Measurements from ENCODE around the gene CD248. TPM values are rescaled to one million over a fixed set of nuclear protein-coding genes. Genes with fewer than 3 reads are reported as not detected.
A peak's percentile ranks its signal among the peaks of the same experiment; 100 is the strongest.

Gene CD248
- total RNA-seq, 2 experiments from 2014 or later, result 3.3 to 3.4 TPM

GRCh38 chr11:66282468-66283455 lies 34.1 kb downstream of the CD248 start:
- ChIA-PET CTCF (interaction anchor here (0.7 to 2.7 kb wide), 18 partner anchors 8 to 570 kb away, joined by 3 to 54 read pairs (median 4); partner anchors contain the start of genes BRMS1, KAT5, MRPL11 and MUS81), POLR2A (interaction anchor here (0.9 to 6.5 kb wide), 6 partner anchors 8 to 393 kb away, joined by 3 to 34 read pairs (median 4); partner anchors contain the start of genes RAB1B and TMEM151A)
- peak; percentile 99 to 100 (median 100) for DNase-seq
- H3K4me3 ChIP-seq (ENCODE audit: low read length), result no peak overlapping the region
- peaks cover 11% of the 10 kb centered on the region for H3K36me3 ChIP-seq (ENCODE audit: insufficient read depth, low read length)
- H3K27me3 Mint-ChIP-seq, result no peaks in the 10 kb centered on the region
- H3K4me1 ChIP-seq (ENCODE audit: insufficient read depth, low read length), result peaks cover 52% of the 10 kb centered on the region
- ATAC-seq (ENCODE audit: poor library complexity), result peak; percentile 80
- H3K9me3 ChIP-seq (ENCODE audit: control insufficient read depth in 1 of 2, insufficient read depth in 1 of 2, low read length in 2 of 2), result no peaks in the 10 kb centered on the region
- peak overlapping the region; percentile 79 for H3K4me3 Mint-ChIP-seq
- H3K27ac ChIP-seq (ENCODE audit: low read depth in 1 of 2, low read length in 2 of 2), result peak overlapping the region in 1 of 2 donors; percentile 53
- H3K27me3 ChIP-seq (ENCODE audit: control insufficient read depth in 1 of 2, insufficient read depth in 2 of 2, low read length in 2 of 2), result no peaks in the 10 kb centered on the region
- peaks cover 40% of the 10 kb centered on the region for H3K4me1 Mint-ChIP-seq (ENCODE audit: low read depth)
- TF ChIP-seq CTCF (IDR thresholded peaks at IDR 0.05), result peak; percentile 91
- H3K27ac Mint-ChIP-seq, result peak overlapping the region; percentile 81
- intact Hi-C loops (cut with DNase I, micrococcal nuclease), result loop anchor here (1.0 to 10.0 kb wide), 3 partner anchors 14 to 428 kb away; partner anchors contain the start of genes CFL1 (in 1 of the 2) and RAB1B (in 1 of the 2)
- H3K36me3 Mint-ChIP-seq (ENCODE audit: low read depth), result peaks cover 10% of the 10 kb centered on the region
- no peaks in the 10 kb centered on the region for H3K9me3 Mint-ChIP-seq

- peak overlapping the region; percentile 79 for H3K4me3 Mint-ChIP-seq
- POLR2A ChIA-PET, result interaction anchor here (1.0 to 6.5 kb wide), 5 partner anchors 9 to 59 kb away, joined by 3 to 34 read pairs (median 4); partner anchors contain the start of genes RAB1B and TMEM151A
- intact Hi-C loops (cut with DNase I, micrococcal nuclease), result loop anchor here (1.0 to 10.0 kb wide), 3 partner anchors 14 to 427 kb away; partner anchors contain the start of genes CFL1 (in 1 of the 2) and RAB1B (in 1 of the 2)
- Histone ChIP-seq H3K27me3 (ENCODE audit: control insufficient read depth in 1 of 2, insufficient read depth in 2 of 2, low read length in 2 of 2) (no peaks in the 10 kb centered on the region), H3K4me1 (ENCODE audit: insufficient read depth, low read length) (peaks cover 52% of the 10 kb centered on the region), H3K4me3 (ENCODE audit: low read length) (no peak overlapping the region), H3K27ac (ENCODE audit: low read depth in 1 of 2, low read length in 2 of 2) (no peak overlapping the region), H3K9me3 (ENCODE audit: control insufficient read depth in 1 of 2, insufficient read depth in 1 of 2, low read length in 2 of 2) (no peaks in the 10 kb centered on the region), H3K36me3 (ENCODE audit: insufficient read depth, low read length) (peaks cover 11% of the 10 kb centered on the region)
- TF ChIP-seq CTCF (IDR thresholded peaks at IDR 0.05), result no peak
- peaks cover 13% of the 10 kb centered on the region for H3K36me3 Mint-ChIP-seq (ENCODE audit: low read depth)
- DNase-seq, result no peak
- no peaks in the 10 kb centered on the region for H3K9me3 Mint-ChIP-seq
- peak overlapping the region; percentile 81 for H3K27ac Mint-ChIP-seq
- H3K4me1 Mint-ChIP-seq (ENCODE audit: low read depth), result peaks cover 43% of the 10 kb centered on the region
- no peaks in the 10 kb centered on the region for H3K27me3 Mint-ChIP-seq
- no peak for ATAC-seq (ENCODE audit: poor library complexity)
- CTCF ChIA-PET, result interaction anchor here (0.8 to 2.7 kb wide), 15 partner anchors 9 to 570 kb away, joined by 3 to 54 read pairs (median 4); partner anchors contain the start of genes BRMS1, KAT5, MRPL11 and MUS81
These were observed 34.9 kb downstream of the CD248 start for GRCh38 chr11:66281776-66282467.

GRCh38 chr11:66281001-66281400 lies 35.8 kb downstream of the CD248 start:
- Histone ChIP-seq H3K27ac (ENCODE audit: low read depth in 1 of 2, low read length in 2 of 2) (no peak overlapping the region), H3K36me3 (ENCODE audit: insufficient read depth, low read length) (peaks cover 17% of the 10 kb centered on the region), H3K9me3 (ENCODE audit: control insufficient read depth in 1 of 2, insufficient read depth in 1 of 2, low read length in 2 of 2) (no peaks in the 10 kb centered on the region), H3K4me1 (ENCODE audit: insufficient read depth, low read length) (peaks cover 53% of the 10 kb centered on the region), H3K4me3 (ENCODE audit: low read length) (no peak overlapping the region), H3K27me3 (ENCODE audit: control insufficient read depth in 1 of 2, insufficient read depth in 2 of 2, low read length in 2 of 2) (no peaks in the 10 kb centered on the region)
- intact Hi-C loops (cut with DNase I, micrococcal nuclease), result loop anchor here in 1 of 2 experiments (10.0 kb wide), 1 partner anchor 426 kb away; the partner anchor contains the start of gene CFL1
- Mint-ChIP-seq H3K9me3 (no peaks in the 10 kb centered on the region), H3K27me3 (no peaks in the 10 kb centered on the region), H3K4me3 (peak overlapping the region; percentile 56), H3K4me1 (ENCODE audit: low read depth) (peaks cover 38% of the 10 kb centered on the region), H3K27ac (peak overlapping the region; percentile 81), H3K36me3 (ENCODE audit: low read depth) (peaks cover 22% of the 10 kb centered on the region)
- POLR2A ChIA-PET, result interaction anchor here (1.6 to 6.5 kb wide), 2 partner anchors 12 to 21 kb away, joined by 3 to 34 read pairs; partner anchors contain the start of gene RAB1B
- no peak for TF ChIP-seq CTCF (IDR thresholded peaks at IDR 0.05)
- no peak for ATAC-seq (ENCODE audit: poor library complexity)
- CTCF ChIA-PET, result interaction anchor here (1.3 to 2.7 kb wide), 4 partner anchors 14 to 421 kb away, joined by 4 to 36 read pairs (median 6); partner anchors contain the start of genes MUS81 and RAB1B
- no peak for DNase-seq

Measured in CD4-positive, alpha-beta T cell (primary cell).